Cardiac fibroblast (primary cell): ENCODE measurements around the gene CDH23.

Experiments used
- DNase-seq, 2 donors: peaks; one replicate each; pipeline versions ENCODE4 v3.0.0 to v3.0.0-alpha.2; 2010; ENCODE audit warnings: low read depth in 2 of 2
- H3K4me3 ChIP-seq, 2 donors: replicated peaks in 1 of 2; 1 replicate in 1 of 2; 2 replicates in 1 of 2; pipeline ENCODE4 v1.5.1; 2011; ENCODE audit warnings: low read depth in 2 of 2, low read length in 2 of 2, mild to moderate bottlenecking in 2 of 2, moderate library complexity in 1 of 2
- CTCF ChIP-seq: IDR thresholded peaks from one replicate; pipeline ENCODE4 v1.5.1; 2011; ENCODE audit warnings: low read depth, mild to moderate bottlenecking, low read length, inconsistent platforms

Gene CDH23

GRCh38 chr10:71622154-71622526 is 225.4 kb downstream of the CDH23 start:
- no peak overlapping the region for H3K4me3 ChIP-seq
- DNase-seq = peak; percentile 19 to 26
- no peak for TF ChIP-seq CTCF

- no peak for TF ChIP-seq CTCF
- no peak for DNase-seq
- no peak overlapping the region for H3K4me3 ChIP-seq
Measured at GRCh38 chr10:71622616-71623015, 225.9 kb downstream of the CDH23 start.

GRCh38 chr10:71623098-71623985 is 226.6 kb downstream of the CDH23 start:
- H3K4me3 ChIP-seq = no peak overlapping the region
- DNase-seq = peak; percentile 15 to 42
- TF ChIP-seq CTCF = peak; percentile 15

- DNase-seq = no peak
- H3K4me3 ChIP-seq = no peak overlapping the region
- no peak for TF ChIP-seq CTCF
Measured at GRCh38 chr10:71623986-71624291, 227.2 kb downstream of the CDH23 start.

GRCh38 chr10:71625445-71626175 is 228.9 kb downstream of the CDH23 start:
- H3K4me3 ChIP-seq = no peak overlapping the region
- no peak for DNase-seq
- no peak for TF ChIP-seq CTCF

- no peak for TF ChIP-seq CTCF
Measured at GRCh38 chr10:71627230-71627939, 230.7 kb downstream of the CDH23 start.

More at GRCh38 chr10:71627230-71627939, 230.7 kb downstream of the CDH23 start:
- DNase-seq = no peak
- H3K4me3 ChIP-seq = no peak overlapping the region
